T-helper 2 cell treated with Interferon-gamma antibody and Interleukin-4, amounts not matched to agents 100 ng/mL and 5 ng/mL, for 36 hours (primary cell): ENCODE results near the gene TMEM176B. TPM values are rescaled to one million over a fixed set of nuclear protein-coding genes. Genes with fewer than 3 reads are reported as not detected.
"Not testable (repeated sequence)": the region's sequence is repeated elsewhere in the genome, so short reads cannot be mapped to it uniquely, and the experiment has no call there.

Source experiments
- intact Hi-C: fragments of 100-400 bp; cut with micrococcal nuclease; formaldehyde crosslinking; loops from one replicate; pipeline ENCODE4 v1.15.1; 2023
- total RNA-seq: library from RNA; stranded (reverse); gene quantifications from 2 replicates; pipeline ENCODE4 v1.2.3, GENCODE V29; 2022

The TMEM176B gene
- total RNA-seq, 1 donor from 2014 or later, result not detected

GRCh38 chr7:150823484-150824126 is 23.4 kb upstream of the TMEM176B start:
- intact Hi-C loops, result no loop called here

DNA sequence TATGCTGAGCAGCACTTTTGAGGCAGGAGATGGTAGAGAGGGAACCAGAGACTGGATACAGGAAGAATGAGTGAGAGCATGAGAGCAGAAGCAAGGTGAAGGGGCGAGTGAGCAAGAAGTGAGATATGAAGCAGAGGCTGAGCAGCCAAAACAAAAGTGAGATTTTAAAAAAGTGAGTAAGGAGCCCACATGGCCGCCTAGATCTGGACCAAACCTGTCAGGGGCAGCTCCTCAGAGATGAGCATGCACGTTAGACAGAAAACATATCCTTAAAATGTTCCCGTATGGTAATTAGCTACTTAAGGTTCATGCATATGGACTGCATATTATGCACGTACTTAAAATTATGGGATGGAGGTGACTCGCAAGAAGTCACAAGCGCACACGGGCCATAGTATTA is 22.9 kb upstream of the TMEM176B start:
- intact Hi-C loops, result no loop called here

- intact Hi-C loops, result no loop called here
These were observed 20.5 kb upstream of the TMEM176B start for GRCh38 chr7:150820578-150821198.

DNA sequence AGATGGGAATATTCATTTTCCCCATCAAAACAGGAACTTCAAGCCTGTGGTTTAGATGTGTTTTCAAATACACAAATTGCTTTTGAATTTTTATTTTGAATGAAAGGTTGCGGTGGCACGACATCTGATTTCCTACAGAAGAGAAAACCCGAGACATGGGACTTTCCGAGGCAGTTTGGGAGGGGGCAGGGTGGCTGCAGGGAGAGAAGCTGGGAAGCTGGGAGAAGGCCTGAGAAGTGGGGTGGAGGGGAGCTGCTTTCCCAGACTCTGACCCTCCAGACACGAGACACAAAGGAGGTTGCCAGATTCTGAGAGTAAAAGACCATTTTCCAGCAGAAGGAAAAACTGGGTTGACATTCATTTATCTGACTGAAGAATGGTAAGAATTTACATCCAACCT is 20.0 kb upstream of the TMEM176B start:
- intact Hi-C loops, result no loop called here

DNA sequence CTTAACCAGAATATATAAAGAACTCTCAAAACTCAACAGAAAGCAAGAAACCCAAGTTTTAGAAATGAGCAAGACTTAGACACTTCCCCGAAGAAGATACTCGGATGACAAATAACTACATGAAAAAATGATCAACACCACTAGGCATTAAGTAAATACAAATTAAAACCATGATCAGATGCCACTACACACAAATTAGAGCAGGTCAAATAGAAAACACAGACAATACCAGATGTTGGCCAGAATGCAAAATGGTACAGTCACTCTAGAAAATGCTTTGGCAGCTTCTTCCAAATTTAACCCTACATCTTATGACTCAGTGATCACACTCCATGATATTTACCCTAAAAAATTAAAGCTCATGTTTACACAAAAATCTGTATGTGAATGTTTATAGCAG is 18.8 kb upstream of the TMEM176B start:
- intact Hi-C loops, result no loop called here

DNA sequence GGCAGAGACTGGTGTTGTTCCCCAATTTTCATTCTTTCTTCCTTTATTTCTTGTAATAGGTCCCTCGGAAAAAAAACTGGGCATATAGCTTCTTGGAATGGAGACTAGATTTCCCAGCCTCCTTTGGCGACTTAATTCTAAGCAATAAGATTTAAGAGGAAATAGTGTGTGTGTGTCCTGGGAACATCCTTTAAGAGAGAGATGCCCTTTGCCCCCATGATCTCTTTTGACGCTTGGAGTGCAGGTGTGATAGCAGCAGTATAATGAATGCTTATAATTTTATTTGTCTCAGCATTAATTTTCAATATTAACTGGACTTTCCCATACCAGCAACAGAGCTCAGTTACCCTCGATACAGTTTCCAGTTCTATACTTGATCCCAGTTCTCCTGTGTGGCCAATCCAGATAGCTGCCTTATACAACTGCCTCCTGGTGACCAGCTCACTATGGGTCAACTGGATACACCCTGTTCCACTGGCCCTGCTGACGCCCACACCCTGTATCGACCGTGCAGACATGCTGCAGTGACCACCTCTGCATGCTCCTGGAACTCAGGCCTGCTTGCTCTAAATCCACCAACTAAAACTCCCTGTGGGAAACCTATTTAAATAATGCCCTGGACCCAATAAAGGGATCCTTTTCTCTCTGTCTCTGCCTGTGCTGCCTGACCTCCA is 14.3 kb upstream of the TMEM176B start:
- intact Hi-C loops, result no loop called here

DNA sequence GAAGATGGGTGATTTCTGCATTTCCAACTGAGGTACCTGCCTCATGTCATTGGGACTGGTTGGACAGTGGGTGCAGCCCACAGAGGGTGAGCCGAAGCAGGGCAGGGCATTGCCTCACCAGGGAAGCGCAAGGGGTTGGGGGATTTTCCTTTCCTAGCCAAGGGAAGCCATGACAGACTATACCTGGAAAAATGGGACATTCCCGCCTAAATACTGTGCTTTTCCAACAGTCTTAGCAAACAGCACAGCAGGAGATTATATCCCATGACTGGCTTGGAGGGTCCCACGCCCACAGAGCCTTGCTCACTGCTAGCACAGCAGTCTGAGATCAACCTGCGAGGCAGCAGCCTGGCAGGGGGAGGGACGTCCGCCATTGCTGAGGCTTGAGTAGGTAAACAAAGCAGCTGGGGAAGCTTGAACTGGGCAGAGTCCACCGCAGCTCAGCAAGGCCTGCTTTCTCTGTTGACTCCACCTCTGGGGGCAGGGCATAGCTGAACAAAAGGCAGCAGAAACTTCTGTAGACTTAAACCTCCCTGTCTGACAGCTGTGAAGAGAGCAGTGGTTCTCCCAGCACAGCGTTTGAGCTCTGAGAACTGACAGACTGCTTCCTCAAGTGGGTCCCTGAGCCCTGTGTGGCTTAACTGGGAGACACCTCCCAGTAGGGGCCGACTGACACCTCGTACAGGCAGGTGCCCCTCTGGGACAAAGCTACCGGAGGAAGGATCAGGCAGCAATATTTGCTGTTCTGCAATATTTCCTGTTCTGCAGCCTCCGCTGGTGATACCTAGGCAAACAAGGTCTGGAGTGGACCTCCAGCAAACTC is 7.7 kb upstream of the TMEM176B start:
- intact Hi-C loops, result not testable (repeated sequence)

GRCh38 chr7:150806863-150807262 is 6.7 kb upstream of the TMEM176B start:
- intact Hi-C loops, result no loop called here

DNA sequence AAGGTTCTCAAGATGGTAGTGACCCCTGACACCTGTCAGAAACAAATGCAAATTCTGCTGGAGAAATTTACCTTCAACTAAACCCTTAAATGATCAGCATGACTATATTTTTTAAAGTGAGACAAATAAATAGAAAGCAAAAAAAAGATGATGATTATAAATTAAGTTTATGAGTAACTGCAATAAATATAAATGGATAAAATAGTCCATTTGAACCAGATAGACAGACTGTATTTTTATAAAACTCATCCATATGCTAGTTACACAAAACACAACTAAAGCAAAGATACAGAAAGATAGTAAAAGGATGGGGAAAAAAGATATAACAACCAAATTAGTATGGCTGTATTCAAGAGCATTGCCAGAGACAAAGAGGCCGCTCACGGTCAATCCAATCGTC is 6.3 kb upstream of the TMEM176B start:
- intact Hi-C loops, result no loop called here

DNA sequence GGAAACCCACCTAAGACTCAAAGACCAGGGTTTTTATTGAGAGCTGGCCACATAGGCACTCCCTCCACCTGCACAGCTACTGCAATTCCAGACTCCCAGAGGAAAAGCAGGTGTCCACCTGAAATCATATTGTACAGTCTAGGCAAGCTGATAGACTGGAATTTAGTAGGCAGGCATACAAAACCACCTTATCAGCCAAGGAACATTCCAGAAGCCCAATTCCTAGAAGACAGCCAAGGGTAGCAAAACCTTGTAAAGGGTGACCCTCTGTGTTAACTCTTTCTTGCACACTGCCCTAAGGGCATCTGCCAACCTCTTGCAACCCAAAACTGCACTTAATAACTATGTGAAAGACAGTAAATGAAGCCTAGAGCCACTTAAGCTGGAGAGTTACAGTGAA is 5.7 kb upstream of the TMEM176B start:
- intact Hi-C loops, result no loop called here

DNA sequence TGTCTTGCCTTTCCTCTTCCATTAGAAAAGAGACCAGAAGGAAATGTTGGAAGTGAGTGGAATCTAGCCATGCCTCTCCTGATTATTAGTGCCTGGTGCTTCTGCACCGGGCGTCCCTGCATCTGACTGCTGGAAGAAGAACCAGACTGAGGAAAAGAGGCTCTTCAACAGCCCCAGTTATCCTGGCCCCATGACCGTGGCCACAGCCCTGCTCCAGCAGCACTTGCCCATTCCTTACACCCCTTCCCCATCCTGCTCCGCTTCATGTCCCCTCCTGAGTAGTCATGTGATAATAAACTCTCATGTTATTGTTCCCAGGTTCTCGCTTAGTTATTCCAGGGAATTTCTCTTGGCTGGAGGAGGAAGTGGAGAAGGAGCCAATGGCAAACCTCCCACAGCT is 4.6 kb upstream of the TMEM176B start:
- intact Hi-C loops, result no loop called here

DNA sequence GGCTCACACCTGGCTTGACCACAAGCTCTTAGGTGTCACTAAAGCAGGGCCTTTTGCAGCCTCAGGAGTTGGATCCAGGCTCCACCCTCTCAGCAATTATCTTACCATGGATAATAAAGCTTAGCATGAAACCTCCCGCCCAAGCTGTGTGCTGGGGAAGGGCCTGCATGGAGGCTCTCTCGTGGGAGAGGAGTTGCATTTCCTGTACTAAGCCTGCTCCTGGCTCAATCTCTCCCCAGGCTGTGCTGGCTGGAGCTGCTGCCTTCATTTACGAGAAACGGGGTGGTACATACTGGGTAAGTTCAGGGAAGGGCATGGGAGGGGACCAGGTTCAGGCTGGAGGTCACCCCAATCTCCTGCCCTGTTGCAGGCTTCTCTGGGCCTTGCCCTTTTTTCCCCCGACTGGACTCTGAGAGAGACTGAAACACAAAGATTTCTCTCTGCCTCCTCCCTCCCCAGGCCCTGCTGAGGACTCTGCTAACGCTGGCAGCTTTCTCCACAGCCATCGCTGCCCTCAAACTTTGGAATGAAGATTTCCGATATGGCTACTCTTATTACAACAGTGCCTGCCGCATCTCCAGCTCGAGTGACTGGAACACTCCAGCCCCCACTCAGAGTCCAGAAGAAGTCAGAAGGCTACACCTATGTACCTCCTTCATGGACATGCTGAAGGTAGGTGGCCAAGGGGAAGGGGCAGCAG is 3.1 kb upstream of the TMEM176B start:
- intact Hi-C loops, result no loop called here

DNA sequence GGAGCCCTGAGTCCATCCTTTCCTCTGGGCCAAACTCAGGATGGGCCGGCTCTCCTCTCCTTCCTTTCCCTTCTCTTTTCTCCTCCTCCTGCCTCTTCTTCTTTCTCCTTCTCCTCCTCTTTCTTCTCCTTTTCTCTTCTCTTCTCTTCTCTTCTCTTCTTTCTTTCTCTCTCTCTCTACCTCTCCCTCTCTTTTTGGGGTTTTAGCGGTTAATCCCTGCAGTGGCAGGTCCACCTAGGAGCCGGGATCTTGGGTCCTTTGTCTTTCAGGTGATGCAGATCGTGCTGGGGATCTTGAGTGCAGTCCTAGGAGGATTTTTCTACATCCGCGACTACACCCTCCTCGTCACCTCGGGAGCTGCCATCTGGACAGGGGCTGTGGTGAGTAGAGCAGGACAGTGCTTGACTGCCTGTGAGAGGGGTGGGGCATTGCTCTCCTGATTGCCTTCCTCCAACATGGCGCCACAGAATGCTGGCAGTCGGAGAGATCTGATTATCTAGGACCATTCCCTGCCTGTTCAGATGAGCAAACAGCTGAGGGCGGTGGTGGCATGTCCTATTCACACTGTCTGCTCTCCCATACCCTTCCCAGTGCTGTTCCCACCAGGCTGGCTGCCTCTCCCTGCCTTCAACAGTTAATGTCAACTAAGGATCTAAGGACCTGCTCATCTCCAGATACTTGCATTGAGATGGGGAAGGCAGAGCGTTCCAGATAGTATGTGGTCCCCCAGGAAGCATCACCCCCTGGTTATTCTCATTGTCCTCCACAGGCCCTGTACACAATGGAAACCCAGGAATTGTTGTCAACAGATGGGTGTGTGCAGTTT is 2.0 kb upstream of the TMEM176B start:
- intact Hi-C loops, result no loop called here

- intact Hi-C loops, result no loop called here
These were observed 1.2 kb upstream of the TMEM176B start for GRCh38 chr7:150801242-150801945.

DNA sequence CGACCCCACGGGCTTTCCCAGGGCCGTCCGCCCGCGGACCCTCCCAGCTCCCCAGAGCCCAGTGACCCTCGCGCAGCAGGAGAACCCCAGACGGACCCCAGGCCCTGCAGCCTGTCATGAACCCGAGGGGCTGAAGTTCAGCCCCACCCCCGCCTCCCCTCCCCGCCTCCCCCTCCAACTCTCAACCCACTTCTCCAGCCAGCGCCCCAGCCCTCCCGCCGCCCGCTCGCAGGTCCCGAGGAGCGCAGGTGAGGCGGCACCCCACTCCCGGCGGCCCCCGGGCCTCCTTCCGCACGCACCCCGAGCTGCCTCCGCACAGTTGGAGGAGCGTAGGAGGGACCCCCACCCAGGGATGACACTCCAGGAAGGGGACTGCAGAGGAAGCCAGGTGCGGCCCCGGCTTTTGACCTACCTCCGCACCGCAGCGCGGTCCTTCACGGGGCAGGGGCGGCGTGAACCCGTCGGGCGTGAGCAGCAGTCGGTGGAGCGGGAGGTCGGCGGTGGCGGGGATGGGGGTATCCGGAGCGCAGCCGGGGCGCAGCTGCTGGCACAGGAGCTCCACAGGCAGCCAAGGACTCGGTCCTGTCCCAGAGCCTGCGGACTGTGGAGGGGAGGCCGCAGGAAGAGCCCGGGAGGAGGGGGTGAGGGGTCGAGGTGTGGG is 547 bp upstream of the TMEM176B start, which contains the start of gene TMEM176A:
Gene TMEM176A (plus strand): TSS at position 189 of the 661 bp plus-strand sequence. CDS start 782 bp downstream, outside the sequence.
- intact Hi-C loops, result no loop called here

DNA sequence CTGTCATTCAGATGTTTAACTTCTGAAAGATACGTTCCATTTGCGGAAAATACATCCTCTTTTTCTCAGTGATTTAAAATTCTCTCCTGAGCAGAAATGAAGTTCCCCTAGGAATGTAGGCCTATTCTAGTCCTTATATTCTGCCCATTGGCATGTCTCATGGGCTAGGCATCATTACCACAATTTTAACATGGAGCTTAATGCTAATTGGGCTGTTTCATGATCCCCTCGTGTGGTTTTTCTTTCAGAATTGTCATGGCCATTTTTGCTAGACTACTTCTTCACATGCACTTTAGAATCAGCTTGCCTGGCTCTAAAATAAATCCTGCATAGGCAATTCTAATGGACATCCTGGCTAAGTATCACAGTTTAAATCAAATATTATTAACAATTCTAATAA is 1.0 kb downstream of the TMEM176B start:
- intact Hi-C loops, result no loop called here

- intact Hi-C loops, result no loop called here
These were observed 2.5 kb downstream of the TMEM176B start for GRCh38 chr7:150797661-150798060.

DNA sequence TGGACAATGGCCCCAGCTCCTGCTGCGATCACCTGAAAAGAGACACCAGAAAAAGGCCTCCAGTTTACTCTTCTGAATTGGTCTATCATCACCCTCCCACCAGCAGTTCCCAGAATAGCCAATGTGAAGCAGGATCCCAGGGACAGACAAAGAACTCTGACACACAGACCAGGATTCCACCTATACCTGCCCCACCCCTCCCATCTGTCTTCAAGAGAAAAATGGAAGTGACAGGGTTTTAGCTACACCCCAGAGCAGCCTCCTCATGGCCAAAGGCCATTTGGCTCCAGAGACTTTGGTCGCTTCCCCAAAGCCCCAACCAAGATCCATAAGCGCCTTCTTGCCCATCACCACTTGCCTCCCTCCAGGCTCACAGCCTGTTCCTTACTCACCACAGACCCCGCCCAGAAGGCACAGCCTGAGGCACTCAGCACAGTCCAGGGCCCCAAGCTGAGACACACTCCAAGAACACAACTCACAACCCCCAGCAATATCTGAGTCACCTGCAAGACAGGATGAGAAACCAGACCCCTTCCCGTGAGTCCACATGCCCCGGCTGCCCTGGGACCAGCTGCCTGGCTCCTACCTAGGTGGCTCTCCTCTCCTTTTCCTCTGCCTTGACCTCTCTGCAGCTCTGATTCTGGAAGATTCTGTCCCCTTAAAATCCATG is 6.5 kb downstream of the TMEM176B start:
- intact Hi-C loops, result no loop called here
